GM19395 (cell line): Measurements from ENCODE around the gene TLL1.

Experiments
- ATAC-seq: cut with Tn5 transposase; IDR thresholded peaks from one replicate; pipeline ENCODE4 v1.9.1; 2021; ENCODE audit warnings: mild to moderate bottlenecking, moderate library complexity; ENCODE audit not compliant: unreplicated experiment

TLL1 gene

GRCh38 chr4:165970703-165971420 lies 97.8 kb downstream of the TLL1 start:
- ATAC-seq = no peak

GRCh38 chr4:165971446-165971845 lies 98.4 kb downstream of the TLL1 start:
- ATAC-seq = no peak

- no peak for ATAC-seq
These were observed 98.9 kb downstream of the TLL1 start for GRCh38 chr4:165971933-165972332.

- no peak for ATAC-seq
These were observed 99.7 kb downstream of the TLL1 start for GRCh38 chr4:165972747-165973146.

GRCh38 chr4:165982934-165983333 lies 109.9 kb downstream of the TLL1 start:
- ATAC-seq = no peak

- no peak for ATAC-seq
These were observed 114.1 kb downstream of the TLL1 start for GRCh38 chr4:165986956-165987698.

GRCh38 chr4:165991325-165992180 lies 118.5 kb downstream of the TLL1 start:
- ATAC-seq = no peak

GRCh38 chr4:165992283-165992682 lies 119.2 kb downstream of the TLL1 start:
- no peak for ATAC-seq

GRCh38 chr4:165994701-165995100 lies 121.7 kb downstream of the TLL1 start:
- ATAC-seq = no peak

- no peak for ATAC-seq
These were observed 130.8 kb downstream of the TLL1 start for GRCh38 chr4:166003811-166004210.

- no peak for ATAC-seq
These were observed 133.2 kb downstream of the TLL1 start for GRCh38 chr4:166006217-166006616.

GRCh38 chr4:166008510-166008909 lies 135.5 kb downstream of the TLL1 start:
- ATAC-seq = no peak

GRCh38 chr4:166012129-166013030 lies 139.3 kb downstream of the TLL1 start:
- ATAC-seq = no peak

- ATAC-seq = no peak
These were observed 141.4 kb downstream of the TLL1 start for GRCh38 chr4:166014411-166014810.

- no peak for ATAC-seq
These were observed 144.8 kb downstream of the TLL1 start for GRCh38 chr4:166017804-166018203.

- ATAC-seq = no peak
These were observed 146.6 kb downstream of the TLL1 start for GRCh38 chr4:166019441-166020220.

GRCh38 chr4:166021617-166022016 lies 148.6 kb downstream of the TLL1 start:
- no peak for ATAC-seq

- ATAC-seq = no peak
These were observed 161.9 kb downstream of the TLL1 start for GRCh38 chr4:166034965-166035364.

GRCh38 chr4:166039822-166040221 lies 166.8 kb downstream of the TLL1 start:
- no peak for ATAC-seq
